Hepatocyte (in vitro differentiated cells): Measurements from ENCODE around the gene MSH3.

Source experiments
- CTCF ChIP-seq: fragments of 200-600 bp; sonication (generic); IDR thresholded peaks from 2 replicates; pipeline ENCODE4 v1.5.1; 2016; ENCODE audit warnings: antibody characterized with exemption, mild to moderate bottlenecking; ENCODE audit not compliant: poor library complexity
- EZH2 ChIP-seq: fragments of 200-600 bp; sonication (generic); IDR thresholded peaks from 2 replicates; pipeline ENCODE4 v1.6.1; 2016; ENCODE audit warnings: antibody characterized with exemption, mild to moderate bottlenecking, borderline replicate concordance

GRCh38 chr5:80825786-80826460 lies 171.5 kb downstream of the MSH3 start:
- TF ChIP-seq EZH2: no peak
- no peak for TF ChIP-seq CTCF
